Keratinocyte (primary cell): Measurements from ENCODE around the gene DCLRE1A. TPM values are rescaled to one million over a fixed set of nuclear protein-coding genes. Genes with fewer than 3 reads are reported as not detected.

Experiments
- DNase-seq: peaks from one replicate; pipeline ENCODE4 v3.0.0-alpha.2; 2011; ENCODE audit warnings: low read depth, missing footprints, low spot score
- FAIRE-seq: peaks from 2 replicates; lab custom pipeline; 2011; peaks lifted over from hg19 to GRCh38; lab: Jason Lieb, UNC
- H2AFZ ChIP-seq: 2 replicates; pipeline ENCODE4 v1.6.0; 2012; ENCODE audit warnings: low read length, control low read depth, inconsistent platforms; ENCODE audit not compliant: control insufficient read depth
- H3K27ac ChIP-seq: 2 replicates; pipeline ENCODE4 v1.5.1; 2011; ENCODE audit warnings: low read length; ENCODE audit not compliant: control insufficient read depth, insufficient read depth
- H3K27me3 ChIP-seq: 3 replicates; pipeline ENCODE4 v1.6.0; 2011; ENCODE audit warnings: low read length; ENCODE audit not compliant: control insufficient read depth, insufficient read depth; ENCODE audit errors: extremely low read depth
- H3K36me3 ChIP-seq, 2 experiments: 2 replicates in 1 of 2; 3 replicates in 1 of 2; pipeline ENCODE4 v1.5.1; 2011; ENCODE audit warnings: low read length in 2 of 2, mild to moderate bottlenecking in 1 of 2; ENCODE audit not compliant: control insufficient read depth in 2 of 2, insufficient read depth in 2 of 2; ENCODE audit errors: extremely low read depth in 1 of 2
- H3K4me1 ChIP-seq: 3 replicates; pipeline ENCODE4 v1.5.1; 2011; ENCODE audit warnings: low read length; ENCODE audit not compliant: control insufficient read depth, insufficient read depth; ENCODE audit errors: extremely low read depth
- H3K4me2 ChIP-seq: 3 replicates; pipeline ENCODE4 v1.6.0; 2011; ENCODE audit warnings: low read depth, low read length; ENCODE audit not compliant: control insufficient read depth, insufficient read depth; ENCODE audit errors: extremely low read depth
- H3K4me3 ChIP-seq, 3 experiments: fragments of 200-600 bp in 1 of 3; sonication (generic) in 1 of 3; 2 replicates in 2 of 3; 3 replicates in 1 of 3; pipeline ENCODE4 v1.5.1; 2011 to 2016; ENCODE audit warnings: low read length in 3 of 3, mild to moderate bottlenecking in 3 of 3, control low read depth in 2 of 3, inconsistent platforms in 1 of 3, low read depth in 1 of 3, mixed read lengths in 1 of 3, mixed run types in 1 of 3, moderate library complexity in 1 of 3; ENCODE audit not compliant: control insufficient read depth in 2 of 3, insufficient read depth in 2 of 3; ENCODE audit errors: extremely low read depth in 1 of 3
- H3K79me2 ChIP-seq: 2 replicates; pipeline ENCODE4 v1.6.0; 2012; ENCODE audit warnings: low read length; ENCODE audit not compliant: control insufficient read depth, insufficient read depth
- H3K9ac ChIP-seq: 3 replicates; pipeline ENCODE4 v1.6.0; 2011; ENCODE audit warnings: low read length; ENCODE audit not compliant: control insufficient read depth, insufficient read depth; ENCODE audit errors: extremely low read depth
- H3K9me1 ChIP-seq: 3 replicates; pipeline ENCODE4 v1.6.0; 2011; ENCODE audit warnings: low read length; ENCODE audit not compliant: control insufficient read depth, insufficient read depth; ENCODE audit errors: extremely low read depth
- H3K9me3 ChIP-seq: 2 replicates; pipeline ENCODE4 v1.5.1; 2012; ENCODE audit warnings: low read depth, low read length; ENCODE audit not compliant: control insufficient read depth
- H4K20me1 ChIP-seq: 3 replicates; pipeline ENCODE4 v1.6.0; 2011; ENCODE audit warnings: low read length; ENCODE audit not compliant: control insufficient read depth, insufficient read depth; ENCODE audit errors: extremely low read depth
- CTCF ChIP-seq, 3 experiments: IDR thresholded peaks in 1 of 3; conservative IDR thresholded peaks in 1 of 3; optimal IDR thresholded peaks in 1 of 3; 2 replicates in 2 of 3; 3 replicates in 1 of 3; pipeline versions ENCODE3 to v1.5.1; 2011; ENCODE audit warnings: low read length in 3 of 3, mild to moderate bottlenecking in 3 of 3, moderate library complexity in 2 of 3, control low read depth in 1 of 3, inconsistent platforms in 1 of 3; ENCODE audit not compliant: insufficient read depth in 2 of 3; ENCODE audit errors: extremely low read depth in 1 of 3
- EZH2 ChIP-seq: IDR thresholded peaks from one replicate; pipeline ENCODE4 v1.6.1; 2012; ENCODE audit warnings: inconsistent platforms, mild to moderate bottlenecking, low read length, moderate library complexity
- dilution Hi-C: fragments of 300-500 bp; cut with MboI; formaldehyde crosslinking; loops from one replicate; pipeline ENCODE4 v1.7.0; 2020; ENCODE audit warnings: low sequenced_read_pairs; ENCODE audit not compliant: extremely low pct_ligation_motif_present
- polyA plus RNA-seq, 5 experiments: library from polyadenylated mRNA; depleted of rRNA in 3 of 5; stranded (reverse) in 3 of 5; stranded (forward) in 1 of 5; unstranded in 1 of 5; fragments of >200 nt; gene quantifications; 1 replicate in 1 of 5; 2 replicates in 3 of 5; 3 replicates in 1 of 5; pipeline versions ENCODE4 v1.2.1 to v1.2.3, GENCODE V29; 2011 to 2012; ENCODE audit warnings: missing spikeins in 2 of 5, low read depth in 1 of 5, low replicate concordance in 1 of 5

DCLRE1A gene
- polyA plus RNA-seq, 1 donor (not counting 4 experiments of a cell fraction or from before 2014, with no cell fraction given), result 6.5 TPM

DNA sequence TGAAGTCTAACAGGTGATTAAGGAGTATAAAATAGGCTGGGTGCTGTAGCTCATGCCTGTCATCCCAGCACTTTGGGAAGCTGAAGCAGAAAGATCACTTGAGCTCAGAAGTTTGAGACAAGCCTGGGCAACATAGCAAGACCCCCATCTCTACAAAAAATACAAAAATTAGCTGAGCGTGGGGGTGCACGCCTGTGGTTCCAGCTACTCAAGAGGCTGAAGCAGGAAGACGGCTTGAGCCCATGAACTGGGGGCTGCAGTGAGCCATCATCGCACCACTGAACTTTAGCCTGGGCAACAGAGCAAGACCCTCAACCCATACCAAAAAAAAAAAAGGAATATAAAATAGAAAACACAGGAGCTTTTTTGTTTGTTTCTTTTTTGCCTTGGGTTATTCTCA, 47.4 kb downstream of the DCLRE1A start:
- Histone ChIP-seq H3K4me3 (no peak overlapping the region), H3K4me1 (no peaks in the 10 kb centered on the region), H3K36me3 (no peaks in the 10 kb centered on the region), H3K4me2 (no peak overlapping the region), H3K9ac (no peak overlapping the region), H3K27ac (no peak overlapping the region), H3K9me3 (no peaks in the 10 kb centered on the region), H3K79me2 (no peaks in the 10 kb centered on the region), H3K27me3 (peaks cover 13% of the 10 kb centered on the region), H2AFZ (no peak overlapping the region), H3K9me1 (no peaks in the 10 kb centered on the region), H4K20me1 (no peaks in the 10 kb centered on the region)
- FAIRE-seq (no peak), DNase-seq (no peak)
- TF ChIP-seq CTCF (optimal IDR thresholded peaks at IDR 0.05 in 1 of 3, IDR thresholded peaks at IDR 0.05 in 1 of 3, conservative IDR thresholded peaks at IDR 0.05 in 1 of 3; ENCODE audit: extremely low read depth in 1 of 3, insufficient read depth in 2 of 3, low read length in 3 of 3) (no peak), EZH2 (no peak)
- dilution Hi-C loops, result no loop called here

- H3K36me3 ChIP-seq, result no peaks in the 10 kb centered on the region
- H3K4me1 ChIP-seq, result no peaks in the 10 kb centered on the region
- TF ChIP-seq CTCF (optimal IDR thresholded peaks at IDR 0.05 in 1 of 3, IDR thresholded peaks at IDR 0.05 in 1 of 3, conservative IDR thresholded peaks at IDR 0.05 in 1 of 3; ENCODE audit: extremely low read depth in 1 of 3, insufficient read depth in 2 of 3, low read length in 3 of 3), result no peak
- TF ChIP-seq EZH2, result no peak
- dilution Hi-C loops, result no loop called here
- no peaks in the 10 kb centered on the region for H3K9me3 ChIP-seq
- H3K27ac ChIP-seq, result no peak overlapping the region
- no peak for DNase-seq
- H3K27me3 ChIP-seq, result peaks cover 8% of the 10 kb centered on the region
- H3K9me1 ChIP-seq, result no peaks in the 10 kb centered on the region
- H3K9ac ChIP-seq, result no peak overlapping the region
- no peak for FAIRE-seq
- H3K4me2 ChIP-seq, result no peak overlapping the region
- H3K79me2 ChIP-seq, result no peaks in the 10 kb centered on the region
- H4K20me1 ChIP-seq, result no peaks in the 10 kb centered on the region
- no peak overlapping the region for H3K4me3 ChIP-seq
- H2AFZ ChIP-seq, result peak overlapping the region; percentile 45
These were observed 50.9 kb downstream of the DCLRE1A start for GRCh38 chr10:113802997-113803396.
